GM18861 (cell line): ENCODE results near the gene SPANXB1.
"Not testable (repeated sequence)": the region's sequence is repeated elsewhere in the genome, so short reads cannot be mapped to it uniquely, and the experiment has no call there.

Source experiments
- ATAC-seq: cut with Tn5 transposase; IDR thresholded peaks from one replicate; pipeline ENCODE4 v1.9.1; 2021; ENCODE audit not compliant: unreplicated experiment

SPANXB1 gene

GRCh38 chrX:141002568-141002967 is at the start of gene SPANXB1:
Gene SPANXB1, plus strand, starts transcription at chrX:141002594. Its CDS starts 100 bp downstream, at chrX:141002694.
- not testable (repeated sequence) for ATAC-seq

GRCh38 chrX:140967036-140967435 is 35.4 kb upstream of the SPANXB1 start:
- ATAC-seq: no peak

- ATAC-seq: no peak
Measured at GRCh38 chrX:140971099-140971795, 31.1 kb upstream of the SPANXB1 start.

GRCh38 chrX:140975472-140975871 is 26.9 kb upstream of the SPANXB1 start:
- no peak for ATAC-seq

GRCh38 chrX:140980271-140980670 is 22.1 kb upstream of the SPANXB1 start:
- no peak for ATAC-seq

GRCh38 chrX:140983730-140984129 is 18.7 kb upstream of the SPANXB1 start:
- no peak for ATAC-seq

- not testable (repeated sequence) for ATAC-seq
Measured at GRCh38 chrX:141005243-141005642, 2.8 kb downstream of the SPANXB1 start.

- ATAC-seq: not testable (repeated sequence)
Measured at GRCh38 chrX:141044246-141044645, 41.9 kb downstream of the SPANXB1 start.

GRCh38 chrX:141049878-141050277 is 47.5 kb downstream of the SPANXB1 start:
- not testable (repeated sequence) for ATAC-seq

GRCh38 chrX:141052098-141052497 is 49.7 kb downstream of the SPANXB1 start:
- not testable (repeated sequence) for ATAC-seq
